ENCODE measurements around the gene SPRYD4. TPM values are rescaled to one million over a fixed set of nuclear protein-coding genes. Genes with fewer than 3 reads are reported as not detected.
"Not testable (repeated sequence)": the region's sequence is repeated elsewhere in the genome, so short reads cannot be mapped to it uniquely, and the experiment has no call there.

Gene SPRYD4
- total RNA-seq, 1 donor from 2014 or later, result 3.6 TPM

- Mint-ChIP-seq H3K27me3 (ENCODE audit: unreplicated experiment) (peaks cover 19% of the 10 kb centered on the region), H3K4me1 (ENCODE audit: low read depth, unreplicated experiment) (peaks cover 4% of the 10 kb centered on the region), H3K36me3 (ENCODE audit: unreplicated experiment) (peaks cover 9% of the 10 kb centered on the region), H3K27ac (ENCODE audit: unreplicated experiment) (no peak overlapping the region), H3K4me3 (ENCODE audit: unreplicated experiment) (no peak overlapping the region), H3K9me3 (ENCODE audit: unreplicated experiment) (peaks cover 6% of the 10 kb centered on the region)
- no peak for TF ChIP-seq CTCF (IDR thresholded peaks at IDR 0.05; ENCODE audit: partially characterized antibody, unreplicated experiment)
- DNase-seq, result no peak
These were observed 22.0 kb downstream of the SPRYD4 start for GRCh38 chr12:56490360-56490759.

GRCh38 chr12:56493409-56494105 lies 25.2 kb downstream of the SPRYD4 start:
- not testable (repeated sequence) for H3K9me3 Mint-ChIP-seq (ENCODE audit: unreplicated experiment); H3K36me3 Mint-ChIP-seq (ENCODE audit: unreplicated experiment); H3K4me3 Mint-ChIP-seq (ENCODE audit: unreplicated experiment); DNase-seq; H3K27ac Mint-ChIP-seq (ENCODE audit: unreplicated experiment); H3K4me1 Mint-ChIP-seq (ENCODE audit: low read depth, unreplicated experiment); H3K27me3 Mint-ChIP-seq (ENCODE audit: unreplicated experiment)

- not testable (repeated sequence) for H3K27me3 Mint-ChIP-seq (ENCODE audit: unreplicated experiment); H3K27ac Mint-ChIP-seq (ENCODE audit: unreplicated experiment); DNase-seq; H3K36me3 Mint-ChIP-seq (ENCODE audit: unreplicated experiment); H3K9me3 Mint-ChIP-seq (ENCODE audit: unreplicated experiment); H3K4me1 Mint-ChIP-seq (ENCODE audit: low read depth, unreplicated experiment); H3K4me3 Mint-ChIP-seq (ENCODE audit: unreplicated experiment)
These were observed 25.7 kb downstream of the SPRYD4 start for GRCh38 chr12:56494106-56494415.

- not testable (repeated sequence) for H3K9me3 Mint-ChIP-seq (ENCODE audit: unreplicated experiment); H3K27ac Mint-ChIP-seq (ENCODE audit: unreplicated experiment); H3K27me3 Mint-ChIP-seq (ENCODE audit: unreplicated experiment); H3K4me3 Mint-ChIP-seq (ENCODE audit: unreplicated experiment); H3K36me3 Mint-ChIP-seq (ENCODE audit: unreplicated experiment); H3K4me1 Mint-ChIP-seq (ENCODE audit: low read depth, unreplicated experiment); DNase-seq
These were observed 26.1 kb downstream of the SPRYD4 start for GRCh38 chr12:56494481-56494880.

- H3K27ac Mint-ChIP-seq (ENCODE audit: unreplicated experiment); H3K4me1 Mint-ChIP-seq (ENCODE audit: low read depth, unreplicated experiment); H3K4me3 Mint-ChIP-seq (ENCODE audit: unreplicated experiment); H3K9me3 Mint-ChIP-seq (ENCODE audit: unreplicated experiment); H3K36me3 Mint-ChIP-seq (ENCODE audit: unreplicated experiment); H3K27me3 Mint-ChIP-seq (ENCODE audit: unreplicated experiment): not testable (repeated sequence)
- TF ChIP-seq CTCF (IDR thresholded peaks at IDR 0.05; ENCODE audit: partially characterized antibody, unreplicated experiment), result peak; percentile 20
- peak; percentile 81 for DNase-seq
These were observed 28.3 kb downstream of the SPRYD4 start for GRCh38 chr12:56496704-56497103.

GRCh38 chr12:56498126-56498902 lies 29.9 kb downstream of the SPRYD4 start:
- not testable (repeated sequence) for H3K27me3 Mint-ChIP-seq (ENCODE audit: unreplicated experiment); H3K4me1 Mint-ChIP-seq (ENCODE audit: low read depth, unreplicated experiment); DNase-seq; H3K9me3 Mint-ChIP-seq (ENCODE audit: unreplicated experiment); H3K36me3 Mint-ChIP-seq (ENCODE audit: unreplicated experiment); H3K27ac Mint-ChIP-seq (ENCODE audit: unreplicated experiment); H3K4me3 Mint-ChIP-seq (ENCODE audit: unreplicated experiment)

GRCh38 chr12:56499452-56499851 lies 31.1 kb downstream of the SPRYD4 start:
- H3K4me3 Mint-ChIP-seq (ENCODE audit: unreplicated experiment); H3K27ac Mint-ChIP-seq (ENCODE audit: unreplicated experiment); H3K4me1 Mint-ChIP-seq (ENCODE audit: low read depth, unreplicated experiment); DNase-seq; H3K36me3 Mint-ChIP-seq (ENCODE audit: unreplicated experiment); H3K27me3 Mint-ChIP-seq (ENCODE audit: unreplicated experiment); H3K9me3 Mint-ChIP-seq (ENCODE audit: unreplicated experiment): not testable (repeated sequence)

GRCh38 chr12:56499879-56500278 lies 31.5 kb downstream of the SPRYD4 start:
- H3K4me3 Mint-ChIP-seq (ENCODE audit: unreplicated experiment); DNase-seq; H3K27me3 Mint-ChIP-seq (ENCODE audit: unreplicated experiment); H3K27ac Mint-ChIP-seq (ENCODE audit: unreplicated experiment); H3K36me3 Mint-ChIP-seq (ENCODE audit: unreplicated experiment); H3K9me3 Mint-ChIP-seq (ENCODE audit: unreplicated experiment); H3K4me1 Mint-ChIP-seq (ENCODE audit: low read depth, unreplicated experiment): not testable (repeated sequence)

All from glutamatergic neuron (in vitro differentiated cells).